Stomach (tissue), 9 donors: ENCODE data around the gene ELMO1. TPM values are rescaled to one million over a fixed set of nuclear protein-coding genes. Genes with fewer than 3 reads are reported as not detected.
A peak's percentile ranks its signal among the peaks of the same experiment; 100 is the strongest.

Source experiments
- DNase-seq, 2 donors: peaks; one replicate each; pipeline versions ENCODE4 v3.0.0 to v3.0.0-alpha.2; 2013 to 2019
- H3K27ac ChIP-seq, 5 donors: fragments of 200-600 bp in 4 of 5; sonication (generic) in 4 of 5; one replicate each; pipeline ENCODE4 v1.5.1; 2013 to 2019; ENCODE audit warnings: mild to moderate bottlenecking in 1 of 5, moderate library complexity in 1 of 5
- H3K27me3 ChIP-seq, 3 donors: fragments of 200-600 bp; sonication (generic); one replicate each; pipeline ENCODE4 v1.5.1; 2017 to 2019; ENCODE audit warnings: mixed run types in 1 of 3
- H3K36me3 ChIP-seq, 4 donors: fragments of 200-600 bp; sonication (generic); 1 replicate in 3 of 4; 2 replicates in 1 of 4; pipeline ENCODE4 v1.5.1; 2016 to 2019
- H3K4me1 ChIP-seq, 4 donors: fragments of 200-600 bp; sonication (generic); one replicate each; pipeline ENCODE4 v1.5.1; 2016 to 2019
- H3K4me3 ChIP-seq, 4 donors: fragments of 200-600 bp; sonication (generic) in 3 of 4; one replicate each; pipeline ENCODE4 v1.5.1; 2016 to 2019; ENCODE audit warnings: mild to moderate bottlenecking in 1 of 4
- H3K9me3 ChIP-seq, 4 donors: fragments of 200-600 bp; sonication (generic); one replicate each; pipeline ENCODE4 v1.5.1; 2016 to 2019
- EP300 ChIP-seq: sonication (generic); formaldehyde crosslinking; IDR thresholded peaks from one replicate; pipeline ENCODE4 v1.6.1; 2017; ENCODE audit warnings: antibody characterized with exemption
- POLR2A ChIP-seq, 4 donors: fragments of 450-650 bp; IDR thresholded peaks; one replicate each; pipeline ENCODE4 v1.6.1; 2016; ENCODE audit warnings: antibody characterized with exemption in 4 of 4, control low read depth in 2 of 4, mild to moderate bottlenecking in 1 of 4, moderate library complexity in 1 of 4
- POLR2AphosphoS5 ChIP-seq, 3 donors: sonication (generic); formaldehyde crosslinking; IDR thresholded peaks; one replicate each; pipeline ENCODE4 v1.6.1; 2016; ENCODE audit warnings: antibody characterized with exemption in 3 of 3
- WGBS, 5 donors: extraction: QIAGEN DNeasy Blood & Tissue Kit in 3 of 5; methylation state at CpG; one replicate each; pipeline versions ENCODE4 v1.1.5 to v1.1.7; 2013 to 2018; 5-methylcytosine and 5-hydroxymethylcytosine counted together
- intact Hi-C: fragments of 100-400 bp; cut with DNase I; formaldehyde crosslinking; loops from one replicate; pipeline ENCODE4 v1.15.1; 2023; ENCODE audit warnings: low total_unique reads
- polyA plus RNA-seq, 3 donors: library from polyadenylated mRNA; stranded (reverse); fragments of 200-250 nt; gene quantifications; one replicate each; pipeline ENCODE4 v1.2.3, GENCODE V29; 2013
- total RNA-seq, 5 donors: library from RNA; depleted of rRNA; stranded (reverse); fragments of >200 nt; gene quantifications; one replicate each; pipeline versions ENCODE4 v1.1.0 to v1.2.3, GENCODE V29; 2014 to 2016
- TF ChIP-seq, protein P1 (sequence below), 7 experiments: fragments of 450-650 bp in 4 of 7; fragments of 200-600 bp in 3 of 7; sonication (generic) in 3 of 7; IDR thresholded peaks; one replicate each; pipeline ENCODE4 v1.5.1; 2016 to 2019; ENCODE audit warnings: antibody characterized with exemption in 7 of 7, control low read depth in 2 of 7, mild to moderate bottlenecking in 1 of 7
- donor health status: healthy with polysubstance abuse.
- donor health status: Bipolar disorder and iron deficiency.
- donor health status: healthy.

Gene ELMO1
- total and polyA plus RNA-seq, 8 donors = 4.1 to 117 (median 44.8) TPM

DNA sequence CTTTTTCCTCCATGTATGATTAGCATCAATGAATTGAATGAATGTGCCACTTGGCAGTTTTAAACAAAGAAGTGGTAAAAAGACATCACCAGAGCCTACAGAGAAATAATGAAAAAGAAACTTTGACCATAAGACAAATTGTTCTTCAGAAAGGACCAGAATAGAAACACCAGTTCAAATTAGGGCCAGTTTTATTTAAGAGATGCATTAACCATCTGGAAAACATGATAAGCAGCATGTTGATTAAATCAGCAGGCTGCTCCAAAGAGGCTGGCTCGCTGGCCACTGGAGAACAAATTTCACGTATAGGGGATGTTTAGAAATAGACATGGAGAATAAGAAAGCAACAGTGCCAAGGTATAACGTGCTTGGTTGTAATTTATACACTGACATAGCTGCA, 482.0 kb downstream of the ELMO1 start:
- no peak for DNase-seq
- no peaks in the 10 kb centered on the region for H3K27me3 ChIP-seq
- TF ChIP-seq EP300 (no peak), POLR2A (IDR thresholded peaks at IDR 0.05) (no peak), POLR2AphosphoS5 (IDR thresholded peaks at IDR 0.05) (no peak)
- TF ChIP-seq, protein P1, sequence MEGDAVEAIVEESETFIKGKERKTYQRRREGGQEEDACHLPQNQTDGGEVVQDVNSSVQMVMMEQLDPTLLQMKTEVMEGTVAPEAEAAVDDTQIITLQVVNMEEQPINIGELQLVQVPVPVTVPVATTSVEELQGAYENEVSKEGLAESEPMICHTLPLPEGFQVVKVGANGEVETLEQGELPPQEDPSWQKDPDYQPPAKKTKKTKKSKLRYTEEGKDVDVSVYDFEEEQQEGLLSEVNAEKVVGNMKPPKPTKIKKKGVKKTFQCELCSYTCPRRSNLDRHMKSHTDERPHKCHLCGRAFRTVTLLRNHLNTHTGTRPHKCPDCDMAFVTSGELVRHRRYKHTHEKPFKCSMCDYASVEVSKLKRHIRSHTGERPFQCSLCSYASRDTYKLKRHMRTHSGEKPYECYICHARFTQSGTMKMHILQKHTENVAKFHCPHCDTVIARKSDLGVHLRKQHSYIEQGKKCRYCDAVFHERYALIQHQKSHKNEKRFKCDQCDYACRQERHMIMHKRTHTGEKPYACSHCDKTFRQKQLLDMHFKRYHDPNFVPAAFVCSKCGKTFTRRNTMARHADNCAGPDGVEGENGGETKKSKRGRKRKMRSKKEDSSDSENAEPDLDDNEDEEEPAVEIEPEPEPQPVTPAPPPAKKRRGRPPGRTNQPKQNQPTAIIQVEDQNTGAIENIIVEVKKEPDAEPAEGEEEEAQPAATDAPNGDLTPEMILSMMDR (IDR thresholded peaks at IDR 0.05) = no peak
- intact Hi-C loops = loop anchor here (10.0 kb wide), 1 partner anchor 218 kb away; no protein-coding TSS in a partner anchor
- no peak overlapping the region for H3K27ac ChIP-seq
- H3K36me3 ChIP-seq = no peaks in the 10 kb centered on the region
- H3K4me3 ChIP-seq = no peak overlapping the region
- peaks cover 26 to 54% (median 45%) of the 10 kb centered on the region in 4 donors for H3K4me1 ChIP-seq
- WGBS, 5 donors = 18 to 49% (median 31%) methylated on average over 3 of the region's 3 CpGs
- H3K9me3 ChIP-seq = no peaks in the 10 kb centered on the region

DNA sequence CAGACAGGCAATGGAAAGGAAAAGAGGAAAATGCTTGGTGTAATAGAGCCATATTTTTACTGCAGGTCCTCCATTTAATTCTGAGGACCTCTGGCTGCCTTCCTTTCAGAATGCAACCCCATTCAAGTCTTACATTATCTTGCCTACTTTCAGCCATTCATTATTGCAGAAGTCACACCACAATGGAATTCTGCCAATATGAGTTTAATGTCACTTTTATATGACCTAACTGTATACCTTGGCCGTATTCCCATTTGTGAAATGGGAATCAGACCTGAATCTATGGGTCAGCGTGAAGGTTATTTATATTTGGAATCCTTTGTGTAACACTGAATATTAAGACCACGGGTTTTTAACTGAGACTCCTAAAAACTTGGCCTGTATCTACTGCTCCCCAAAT, 482.6 kb downstream of the ELMO1 start:
- Histone ChIP-seq H3K9me3 (no peaks in the 10 kb centered on the region), H3K4me3 (no peak overlapping the region), H3K27me3 (no peaks in the 10 kb centered on the region), H3K4me1 (peaks cover 23 to 48% (median 42%) of the 10 kb centered on the region in 4 donors), H3K27ac (peak overlapping the region in 1 of 5 donors; percentile 2), H3K36me3 (no peaks in the 10 kb centered on the region)
- intact Hi-C loops = loop anchor here (10.0 kb wide), 1 partner anchor 219 kb away; no protein-coding TSS in a partner anchor
- 31 to 43% (median 33%) methylated on average over 3 of the region's 3 CpGs for WGBS, 5 donors
- peak in 1 of 2 donors; percentile 54 for DNase-seq
- TF ChIP-seq POLR2AphosphoS5 (IDR thresholded peaks at IDR 0.05) (peak in 1 of 3 donors; percentile 7), POLR2A (IDR thresholded peaks at IDR 0.05) (no peak)

DNA sequence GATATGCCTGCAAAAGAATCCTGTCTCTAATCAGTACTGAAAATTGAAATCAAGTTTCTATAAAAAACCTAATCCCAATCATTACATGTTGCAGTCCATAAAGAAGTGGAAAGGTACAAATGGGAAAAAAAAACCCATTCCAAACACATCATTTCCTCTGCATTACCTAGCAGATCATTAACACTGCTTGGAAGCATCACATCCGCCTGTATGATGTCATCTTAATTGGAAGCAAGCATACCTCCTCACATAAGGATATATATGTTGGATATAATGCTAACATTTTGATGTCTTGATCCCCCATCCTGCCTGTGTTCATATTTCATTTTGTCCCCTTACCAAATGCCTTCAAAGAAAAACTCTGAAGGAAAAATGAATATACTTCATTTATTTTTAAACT, 483.0 kb downstream of the ELMO1 start:
- Histone ChIP-seq H3K36me3 (no peaks in the 10 kb centered on the region), H3K9me3 (no peaks in the 10 kb centered on the region), H3K27me3 (no peaks in the 10 kb centered on the region), H3K27ac (peak overlapping the region in 1 of 5 donors; percentile 2), H3K4me3 (no peak overlapping the region), H3K4me1 (peaks cover 19 to 44% (median 38%) of the 10 kb centered on the region in 4 donors)
- TF ChIP-seq, protein P1 (IDR thresholded peaks at IDR 0.05) = no peak
- no peak for TF ChIP-seq POLR2A (IDR thresholded peaks at IDR 0.05)
- TF ChIP-seq EP300 = no peak
- no peak for TF ChIP-seq POLR2AphosphoS5 (IDR thresholded peaks at IDR 0.05)
- no peak for DNase-seq
- intact Hi-C loops = loop anchor here (10.0 kb wide), 1 partner anchor 219 kb away; no protein-coding TSS in a partner anchor
- WGBS, 5 donors = 72 to 88% (median 83%) methylated on average over 1 of the region's 1 CpG

DNA sequence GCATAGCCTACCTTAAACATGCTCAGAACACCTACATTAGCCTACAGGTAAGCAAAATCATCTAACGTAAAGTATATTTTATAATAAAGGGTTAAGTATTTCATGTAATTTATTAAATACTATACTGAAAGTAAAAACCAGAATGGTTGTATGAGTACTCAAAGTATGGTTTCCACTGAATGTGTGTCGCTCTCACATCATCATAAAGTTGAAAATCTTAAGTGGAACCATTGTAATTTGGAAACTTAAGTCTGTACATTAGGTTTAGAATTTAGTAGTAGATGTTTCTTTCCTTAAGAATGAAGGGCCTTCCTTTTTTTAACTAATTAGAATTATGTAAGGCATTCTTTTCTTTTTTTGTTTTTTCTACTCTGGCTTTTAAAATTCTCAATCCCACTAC, 484.4 kb downstream of the ELMO1 start:
- TF ChIP-seq, protein P1 (IDR thresholded peaks at IDR 0.05) = no peak
- TF ChIP-seq POLR2AphosphoS5 (IDR thresholded peaks at IDR 0.05) (no peak), EP300 (no peak), POLR2A (IDR thresholded peaks at IDR 0.05) (no peak)
- Histone ChIP-seq H3K27ac (no peak overlapping the region), H3K27me3 (no peaks in the 10 kb centered on the region), H3K4me1 (peaks cover 19 to 39% (median 34%) of the 10 kb centered on the region in 4 donors), H3K4me3 (no peak overlapping the region), H3K36me3 (no peaks in the 10 kb centered on the region), H3K9me3 (no peaks in the 10 kb centered on the region)
- WGBS, 5 donors = 91 to 97% (median 94%) methylated on average over 2 of the region's 2 CpGs
- intact Hi-C loops = loop anchor here (10.0 kb wide), 1 partner anchor 221 kb away; no protein-coding TSS in a partner anchor
- no peak for DNase-seq

DNA sequence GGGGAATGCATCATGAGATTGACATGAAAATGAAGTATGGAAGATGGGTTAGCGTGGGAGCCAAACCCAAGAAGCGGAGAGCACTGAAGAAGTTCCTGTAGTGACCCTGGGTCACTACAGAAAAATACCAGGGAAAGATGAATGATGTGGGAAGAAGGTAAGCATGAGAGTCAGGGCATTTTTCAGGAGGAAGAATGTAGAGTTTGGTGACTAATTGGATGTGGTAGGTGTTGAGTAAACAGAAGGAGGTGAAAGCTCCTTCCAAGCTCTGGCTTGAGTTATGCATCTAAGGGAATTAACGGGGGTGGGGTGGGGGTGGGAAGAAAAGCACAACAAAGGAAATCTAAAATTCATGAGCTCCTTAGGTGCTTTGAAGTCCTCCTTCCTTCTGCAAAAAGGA, 486.3 kb downstream of the ELMO1 start:
- intact Hi-C loops = loop anchor here (10.0 kb wide), 1 partner anchor 222 kb away; no protein-coding TSS in a partner anchor
- WGBS, 5 donors = 70 to 82% (median 77%) methylated on average over 3 of the region's 3 CpGs
- Histone ChIP-seq H3K4me3 (no peak overlapping the region), H3K4me1 (peaks cover 19 to 35% (median 29%) of the 10 kb centered on the region in 4 donors), H3K27ac (no peak overlapping the region), H3K27me3 (no peaks in the 10 kb centered on the region), H3K36me3 (no peaks in the 10 kb centered on the region), H3K9me3 (no peaks in the 10 kb centered on the region)
- TF ChIP-seq POLR2A (IDR thresholded peaks at IDR 0.05) = no peak
- TF ChIP-seq, protein P1 (IDR thresholded peaks at IDR 0.05) = no peak
- DNase-seq = no peak
